Stimulated activated CD4-positive, alpha-beta T cell treated with anti-CD3 and anti-CD28 coated beads, Interleukin-4, amount 100 ng/mL, for 4 hours (primary cell): ENCODE results near the gene TJP1.
"Not testable (repeated sequence)": the region's sequence is repeated elsewhere in the genome, so short reads cannot be mapped to it uniquely, and the experiment has no call there.

Experiments
- DNase-seq, 2 experiments: peaks; one replicate each; pipeline ENCODE4 v3.0.0-alpha.2; 2020

TJP1 gene

DNA sequence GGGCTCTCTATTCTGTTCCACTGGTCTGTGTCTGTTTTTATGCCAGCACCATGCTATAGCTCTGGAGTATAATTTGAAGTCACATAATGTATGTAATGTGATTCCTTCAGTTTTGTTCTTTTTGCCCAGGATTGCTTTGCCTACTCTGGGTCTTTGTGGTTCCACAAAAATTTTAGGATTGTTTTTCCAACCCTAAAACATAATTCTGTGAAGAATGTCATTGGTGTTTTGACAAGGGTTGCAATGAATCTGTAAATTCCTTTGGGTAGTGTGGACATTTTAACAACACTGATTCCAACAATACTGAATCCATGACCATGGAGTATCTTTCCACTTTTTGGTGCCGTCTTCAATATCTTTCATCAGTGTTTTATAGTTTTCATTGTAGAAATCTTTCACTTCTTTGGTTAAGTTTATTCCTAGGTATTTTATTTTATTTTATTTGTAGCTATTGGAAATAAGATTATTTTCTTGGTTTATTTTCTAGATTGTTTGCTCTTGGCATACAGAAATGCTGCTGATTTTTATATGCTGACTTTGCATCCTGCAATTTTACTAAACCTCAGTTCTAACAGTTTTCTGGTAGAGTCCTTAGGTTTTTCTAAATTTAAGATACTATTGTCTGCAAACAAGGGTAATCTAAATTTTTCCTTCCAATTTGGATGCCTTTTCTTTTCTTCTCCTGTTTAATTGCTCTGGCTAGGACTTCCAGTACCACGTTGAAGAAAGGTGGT is 29.7 kb downstream of the TJP1 start:
- DNase-seq, result no peak

DNA sequence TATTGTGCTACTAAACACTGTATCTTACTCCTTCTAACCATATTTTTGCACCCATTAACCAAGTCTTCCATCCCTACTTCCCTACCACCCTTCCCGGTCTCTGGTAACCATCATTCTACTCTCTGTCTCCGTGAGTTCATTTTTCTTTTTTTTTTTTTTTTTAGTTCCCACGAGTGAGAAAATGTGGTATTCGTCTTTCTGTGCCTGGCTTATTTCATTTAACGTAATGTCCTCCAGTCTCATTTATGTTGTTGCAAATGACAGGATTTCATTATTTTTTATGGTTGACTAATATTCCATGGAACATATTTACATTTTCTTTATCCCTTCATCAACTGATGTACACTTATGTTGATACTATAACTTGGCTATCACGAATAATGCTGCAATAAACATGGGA is 31.7 kb downstream of the TJP1 start:
- no peak for DNase-seq

DNA sequence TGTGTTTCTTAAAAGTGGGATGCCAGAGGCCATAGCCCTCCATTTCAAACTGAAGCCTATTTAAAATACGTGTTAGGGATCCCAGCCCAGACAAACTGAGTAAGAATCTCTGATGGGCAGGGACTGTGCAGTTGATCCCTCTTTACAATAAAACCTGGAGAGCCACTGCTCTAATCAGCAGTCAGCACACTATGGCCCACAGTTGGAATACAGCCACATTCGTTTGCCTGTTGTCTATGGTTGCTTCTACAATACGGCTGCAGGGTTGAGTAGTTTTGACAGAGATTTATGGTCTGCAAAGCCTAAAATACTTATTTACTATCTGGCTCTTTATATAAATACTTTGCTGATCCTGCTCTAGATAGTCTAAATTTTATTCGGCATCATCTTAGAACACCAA is 32.4 kb downstream of the TJP1 start:
- no peak for DNase-seq

DNA sequence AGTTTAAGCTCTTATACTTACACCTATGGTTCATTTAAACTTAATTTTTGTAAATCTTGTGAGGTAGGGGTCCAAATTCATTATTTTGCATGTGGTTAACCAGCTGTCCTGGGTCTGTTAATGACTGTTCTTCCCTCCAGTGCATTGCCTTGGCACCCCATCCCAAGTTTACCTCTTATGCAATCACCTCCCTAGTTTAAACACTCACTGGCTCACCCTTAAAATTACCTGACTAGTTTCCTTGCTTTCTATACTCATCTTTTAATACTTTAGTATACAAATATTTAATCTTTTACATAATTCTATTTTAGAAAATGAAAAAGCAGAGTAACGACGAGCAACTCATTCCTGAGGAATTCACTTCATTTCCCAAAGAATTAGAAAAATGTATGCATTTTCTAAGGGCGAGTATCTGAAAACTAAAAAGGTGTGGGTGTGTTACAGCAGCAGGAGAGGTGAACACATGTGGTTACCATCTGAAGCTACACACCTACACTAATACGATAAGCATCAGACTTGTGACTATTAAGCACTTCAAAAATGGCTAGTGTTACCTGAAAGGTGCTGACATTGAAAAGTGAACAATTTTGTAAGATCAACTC is 33.7 kb downstream of the TJP1 start:
- DNase-seq, result no peak

DNA sequence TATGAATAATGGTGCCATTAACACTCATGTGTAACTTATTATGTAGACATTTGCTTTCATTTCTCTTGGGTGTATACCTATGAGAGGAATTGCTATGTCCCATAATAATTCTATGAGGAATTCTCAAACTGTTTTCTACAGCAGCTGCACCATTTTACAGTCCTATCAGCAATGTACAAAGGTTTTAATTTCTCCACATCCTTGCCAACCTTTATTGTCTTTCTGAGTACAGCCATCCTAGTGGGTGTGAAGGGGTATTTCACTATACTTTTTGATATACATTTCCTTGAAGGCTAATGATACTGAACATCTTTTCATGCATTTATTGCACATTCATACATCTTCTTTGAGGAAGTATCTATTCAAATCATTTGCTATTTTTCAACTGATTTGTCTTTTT is 34.5 kb downstream of the TJP1 start:
- DNase-seq, result no peak

DNA sequence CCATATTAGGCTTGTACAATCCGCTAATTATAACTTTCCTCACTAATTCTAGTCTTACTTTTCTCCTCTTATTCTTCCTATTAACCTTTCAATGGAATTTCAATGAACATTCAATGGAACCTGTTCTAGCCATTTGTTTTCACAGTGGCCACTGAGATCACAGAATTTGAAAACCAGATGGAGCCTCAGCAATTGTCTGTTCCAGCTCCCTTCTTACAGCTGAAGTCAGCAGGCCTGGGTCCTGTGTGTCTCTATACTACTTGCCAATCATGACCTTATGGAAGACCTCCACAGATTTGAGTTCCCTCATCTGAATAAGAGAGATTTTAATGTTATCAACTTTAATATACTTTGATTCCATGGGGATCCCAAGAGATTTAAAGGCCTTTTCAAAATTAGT is 36.6 kb downstream of the TJP1 start:
- no peak for DNase-seq

DNA sequence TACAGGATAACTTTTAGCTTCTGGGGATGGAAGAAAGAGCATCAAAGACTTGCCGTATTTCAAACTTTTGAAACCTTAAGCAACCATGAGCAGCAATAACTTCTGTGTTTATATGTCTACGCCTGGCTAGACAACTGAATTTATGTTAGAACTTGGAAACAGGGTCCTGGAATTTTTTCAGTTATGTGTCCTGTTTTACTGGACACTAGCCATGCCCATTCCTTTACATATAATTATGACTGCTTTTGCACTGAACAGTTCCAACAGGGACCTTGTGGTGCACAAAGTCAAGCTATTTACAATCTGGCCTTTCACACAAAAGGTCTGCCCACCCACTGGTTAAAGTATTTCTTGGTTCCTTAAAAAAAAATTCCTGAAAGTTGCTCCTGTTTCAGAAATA is 37.1 kb downstream of the TJP1 start:
- DNase-seq, result no peak

DNA sequence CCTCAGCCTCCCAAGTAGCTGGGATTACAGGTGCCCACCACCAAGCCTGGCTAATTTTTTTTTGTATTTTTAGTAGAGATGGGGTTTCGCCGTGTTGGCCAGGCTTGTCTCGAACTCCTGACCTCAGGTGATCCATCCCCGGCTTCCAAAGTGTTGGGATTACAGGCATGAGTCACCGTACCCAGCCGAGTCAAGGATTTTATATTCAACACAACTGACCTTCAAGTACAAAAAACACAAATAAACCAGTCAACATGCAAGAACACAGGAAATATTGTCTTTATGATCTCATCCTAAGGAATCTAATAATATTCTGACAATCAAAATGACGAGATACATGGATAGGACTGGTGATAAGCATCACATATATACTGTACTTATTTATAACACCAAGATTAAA is 37.9 kb downstream of the TJP1 start:
- no peak for DNase-seq

DNA sequence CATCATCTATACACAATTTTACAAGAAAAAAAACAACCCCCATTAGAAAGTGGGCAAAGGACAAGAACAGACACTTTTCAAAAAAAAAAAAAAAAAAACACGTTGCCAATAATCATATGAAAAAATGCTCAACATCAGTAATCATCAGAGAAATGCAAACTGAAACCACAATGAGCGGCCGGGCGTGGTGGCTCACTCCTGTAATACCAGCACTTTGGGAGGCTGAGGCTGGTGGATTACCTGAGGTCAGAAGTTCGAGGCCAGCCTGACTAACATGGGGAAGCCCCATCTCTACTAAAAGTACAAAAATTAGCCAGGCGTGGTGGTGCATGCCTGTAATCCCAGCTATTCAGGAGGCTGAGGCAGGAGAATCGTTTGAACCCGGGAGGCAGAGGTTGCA is 39.5 kb downstream of the TJP1 start:
- not testable (repeated sequence) for DNase-seq

DNA sequence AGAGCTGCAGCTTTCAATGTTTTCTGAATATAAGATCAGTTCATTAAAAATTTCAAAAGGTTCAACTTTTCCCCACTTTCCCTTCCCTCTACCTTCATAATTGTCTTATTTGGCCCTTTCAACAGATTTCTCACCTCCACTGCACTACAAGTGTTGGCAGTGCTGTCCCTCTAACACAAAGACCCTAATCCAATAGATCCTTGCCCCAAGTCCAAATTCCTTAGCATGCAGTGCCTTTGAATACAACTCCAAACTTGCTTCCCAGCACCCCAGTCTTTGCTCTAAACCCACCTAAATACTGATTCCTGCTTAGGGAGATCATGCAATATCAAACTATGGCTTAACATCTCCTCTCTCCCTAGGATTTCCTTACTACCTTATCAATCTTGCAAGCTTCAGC is 43.9 kb downstream of the TJP1 start:
- no peak for DNase-seq

DNA sequence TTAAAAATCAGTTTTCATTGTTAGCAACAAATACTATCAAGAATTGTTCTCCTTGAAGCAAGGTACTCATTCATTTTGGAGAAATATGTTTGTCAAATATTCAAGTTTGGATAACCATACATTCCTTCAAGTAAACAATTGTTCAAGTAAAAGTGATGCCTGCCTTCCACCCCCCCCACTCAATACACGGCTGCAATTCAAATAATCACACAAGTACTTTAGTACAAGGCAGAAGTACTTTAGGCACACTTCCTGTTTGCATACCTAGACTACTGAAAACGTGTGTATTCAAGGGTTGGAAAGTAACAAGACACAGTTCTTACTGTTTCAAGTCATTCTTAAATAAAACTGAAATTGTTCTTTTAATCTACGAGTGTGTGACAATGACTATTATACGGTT is 45.4 kb downstream of the TJP1 start:
- DNase-seq, result no peak

DNA sequence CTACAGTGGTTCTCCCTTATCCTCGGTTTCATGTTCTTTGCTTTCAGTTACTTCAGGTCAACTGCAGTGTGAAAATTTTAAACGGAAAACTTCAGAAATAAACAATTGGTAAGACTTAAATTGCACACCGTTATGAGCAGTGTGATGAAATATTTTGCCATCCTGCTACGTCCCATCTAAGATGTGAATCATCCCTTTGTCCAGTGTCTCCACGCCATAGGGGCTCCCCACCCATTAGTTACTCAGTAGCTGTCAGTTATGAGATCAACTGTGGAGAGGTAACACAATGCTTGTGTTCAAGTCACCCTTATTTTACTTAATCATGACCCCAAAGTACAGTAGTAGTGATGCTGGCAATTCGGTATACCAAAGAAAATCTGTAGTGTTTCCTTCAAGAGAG is 47.4 kb downstream of the TJP1 start:
- no peak for DNase-seq

DNA sequence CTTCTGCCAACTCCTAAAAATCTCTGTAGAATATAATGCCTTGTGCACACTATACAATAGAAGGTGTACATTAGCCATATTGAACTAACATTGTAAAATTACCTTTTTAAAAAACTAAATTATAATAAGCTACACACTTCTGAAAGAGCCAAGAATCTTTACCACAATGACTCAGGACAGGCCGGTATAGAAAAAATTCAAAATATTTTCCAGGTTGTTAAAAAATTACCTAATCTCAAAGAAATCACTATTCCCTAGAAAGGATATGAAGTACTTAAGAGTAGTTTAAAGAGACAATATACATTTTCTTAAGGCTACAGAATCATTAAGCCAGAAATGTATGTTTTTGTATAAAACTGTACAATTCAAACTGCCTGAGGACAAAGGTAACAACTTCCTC is 48.5 kb downstream of the TJP1 start:
- no peak for DNase-seq

DNA sequence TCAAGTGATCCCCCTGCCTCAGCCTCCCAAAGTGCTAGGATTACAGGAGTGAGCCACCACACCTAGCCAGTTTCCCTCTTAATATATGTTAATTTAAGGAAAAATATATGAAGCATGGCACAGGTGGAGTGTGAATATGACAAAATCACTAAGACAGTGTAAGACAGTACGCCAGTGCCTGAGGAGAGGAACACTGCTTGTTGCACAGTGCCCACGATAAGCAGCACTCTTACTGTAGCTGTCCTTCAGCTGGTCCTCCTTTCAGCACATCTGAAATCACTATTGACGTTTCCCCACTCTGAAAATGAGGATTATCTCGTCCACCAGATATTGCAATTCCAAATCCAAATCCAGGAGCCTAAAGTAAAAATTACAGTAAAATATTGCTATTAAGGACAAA is 49.3 kb downstream of the TJP1 start:
- no peak for DNase-seq

DNA sequence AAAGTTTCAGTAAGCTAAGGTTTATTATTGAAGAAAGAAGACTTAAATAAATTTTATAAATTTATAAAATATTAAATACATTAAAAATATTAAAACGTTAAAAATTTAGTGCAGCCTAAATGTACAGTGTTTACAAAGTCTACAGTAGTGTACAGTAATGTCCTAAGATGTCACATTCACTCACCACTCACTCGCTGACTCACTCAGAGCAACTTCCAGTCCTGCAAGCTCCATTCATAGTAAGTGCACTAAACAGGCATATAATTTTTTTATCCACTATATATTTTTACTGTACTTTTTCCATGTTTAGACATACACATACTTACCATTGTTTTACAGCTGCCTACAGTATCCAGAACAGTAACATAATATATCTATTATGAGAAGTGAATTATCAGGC is 51.5 kb downstream of the TJP1 start:
- no peak for DNase-seq

DNA sequence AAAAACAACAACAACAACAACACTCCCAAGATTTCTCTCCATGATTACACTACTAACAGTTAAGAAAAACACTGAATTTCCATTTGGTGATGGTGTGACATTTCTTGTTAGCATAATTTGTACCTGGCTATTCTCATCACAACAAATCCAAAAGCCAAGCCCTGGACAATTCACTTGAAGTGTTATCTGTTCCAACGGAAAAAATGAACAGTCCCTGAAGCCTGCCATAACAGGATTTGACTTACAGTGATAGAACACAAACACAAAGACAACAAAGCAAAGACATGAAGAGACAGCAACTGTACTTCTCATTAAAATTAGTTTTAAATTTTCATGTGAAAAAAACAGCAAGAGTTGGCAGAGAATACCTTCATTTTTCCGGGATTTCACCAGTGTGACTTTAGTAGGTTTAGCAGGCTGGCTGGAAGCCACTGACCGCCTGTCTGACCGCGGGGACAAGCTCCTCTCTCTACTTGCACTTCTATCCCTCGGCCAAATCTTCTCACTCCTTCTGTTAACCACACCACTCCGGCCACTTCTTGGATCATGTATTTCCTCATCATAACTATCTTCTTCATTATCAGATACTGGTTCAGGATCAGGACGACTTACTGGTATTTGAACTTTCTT is 56.3 kb downstream of the TJP1 start:
- DNase-seq, result no peak

DNA sequence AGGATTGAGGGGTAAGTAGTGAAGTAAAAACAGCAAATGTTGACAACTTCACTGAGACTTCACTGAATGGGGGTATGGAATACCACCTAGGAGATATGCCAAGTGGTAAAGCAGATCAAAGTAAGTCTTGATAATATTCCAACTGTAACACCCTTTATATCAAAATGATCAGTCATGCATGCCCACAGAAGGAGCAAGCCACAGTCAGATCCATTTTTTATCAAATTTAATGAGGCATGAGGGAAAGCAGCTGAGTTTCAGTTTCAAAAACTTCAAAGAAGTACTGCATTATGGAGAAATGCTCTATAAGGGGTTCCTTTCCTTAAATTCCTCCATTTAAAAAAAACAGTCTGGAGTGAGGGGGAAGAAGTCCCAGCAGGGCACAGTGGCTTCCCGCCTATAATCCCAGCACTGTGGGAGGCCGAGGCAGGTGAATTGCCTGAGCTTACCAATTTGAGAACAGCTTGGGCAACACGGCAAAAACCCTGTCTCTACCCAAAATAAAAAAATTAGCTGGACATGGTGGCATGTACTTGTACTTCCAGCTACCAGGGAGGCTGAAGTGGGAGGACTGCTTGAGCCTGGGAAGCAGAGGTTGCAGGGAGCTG is 56.9 kb downstream of the TJP1 start:
- no peak for DNase-seq

DNA sequence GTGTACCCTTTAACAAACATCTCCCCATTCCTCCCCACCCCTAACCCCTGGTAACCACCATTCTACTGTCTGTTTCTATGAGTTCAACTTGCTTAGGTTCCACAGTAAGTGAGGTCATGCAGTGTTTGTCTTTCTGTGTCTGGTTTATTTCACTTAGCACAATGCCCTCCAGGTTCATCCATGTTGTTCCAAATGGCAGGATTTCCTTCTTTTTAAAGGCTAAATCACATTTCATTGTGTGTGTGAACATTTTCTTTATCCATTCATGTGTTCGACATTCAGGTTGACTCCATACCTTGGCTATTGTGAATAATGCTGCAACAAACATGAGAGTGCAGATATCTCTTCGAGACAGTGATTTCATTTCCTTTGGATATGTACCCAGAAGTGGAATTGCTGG is 62.7 kb downstream of the TJP1 start:
- DNase-seq, result no peak

DNA sequence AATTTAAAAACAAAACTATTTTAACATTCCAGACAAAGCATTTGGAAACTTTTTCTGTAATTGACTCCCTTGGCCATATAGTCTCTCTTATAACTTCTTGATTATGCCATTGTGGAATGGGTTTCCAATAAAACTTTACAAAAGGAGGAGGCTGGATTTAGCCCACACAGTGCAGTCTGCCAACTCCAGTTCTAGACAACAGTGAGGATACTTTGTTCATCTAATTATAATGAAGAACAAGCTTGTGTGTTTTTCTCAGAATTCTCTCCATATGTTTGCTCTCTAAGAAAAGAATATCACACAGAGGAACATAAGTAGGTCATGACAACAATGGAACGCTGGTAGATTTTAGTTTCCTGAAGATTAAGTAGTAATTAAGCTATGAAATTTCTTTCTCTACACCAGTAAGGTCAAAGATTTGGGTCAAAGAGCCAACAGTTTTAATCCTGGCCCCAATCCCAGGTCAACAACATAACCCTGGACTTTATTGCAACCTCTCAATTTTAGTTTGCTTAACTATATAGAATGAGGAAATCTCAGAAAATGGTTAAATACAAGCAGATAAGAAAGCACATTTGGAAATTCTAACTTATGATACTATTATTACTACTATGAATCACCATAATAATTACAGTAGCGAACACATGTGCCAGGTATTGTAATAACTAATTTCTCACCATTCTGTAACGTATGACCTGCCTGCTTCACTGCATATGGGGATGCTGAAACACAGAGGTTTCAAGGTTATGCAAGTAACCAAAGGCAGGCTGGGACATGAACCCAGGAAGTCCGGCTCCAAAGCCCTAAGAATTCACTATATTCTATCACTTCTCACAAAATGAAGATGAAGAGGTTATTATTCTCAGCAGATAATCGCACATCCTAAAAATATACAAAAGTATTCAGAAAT is 65.7 kb downstream of the TJP1 start:
- no peak for DNase-seq

DNA sequence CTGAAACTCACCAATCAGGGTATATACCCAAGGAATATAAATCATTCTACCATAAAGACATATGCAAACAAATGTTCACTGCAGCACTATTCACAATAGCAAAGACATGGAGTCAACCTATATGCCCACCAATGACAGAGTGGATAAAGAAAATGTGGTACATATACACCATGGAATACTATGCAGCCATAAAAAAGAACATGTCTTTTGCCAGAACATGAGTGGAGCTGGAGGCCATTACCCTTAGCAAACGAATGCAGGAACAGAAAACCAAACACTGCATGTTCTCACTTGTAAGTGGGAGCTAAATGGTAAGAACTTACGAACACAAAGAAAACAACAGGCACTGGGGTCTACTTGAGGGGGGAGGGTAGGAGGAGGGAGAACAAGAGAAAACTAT is 68.3 kb downstream of the TJP1 start:
- not testable (repeated sequence) for DNase-seq

DNA sequence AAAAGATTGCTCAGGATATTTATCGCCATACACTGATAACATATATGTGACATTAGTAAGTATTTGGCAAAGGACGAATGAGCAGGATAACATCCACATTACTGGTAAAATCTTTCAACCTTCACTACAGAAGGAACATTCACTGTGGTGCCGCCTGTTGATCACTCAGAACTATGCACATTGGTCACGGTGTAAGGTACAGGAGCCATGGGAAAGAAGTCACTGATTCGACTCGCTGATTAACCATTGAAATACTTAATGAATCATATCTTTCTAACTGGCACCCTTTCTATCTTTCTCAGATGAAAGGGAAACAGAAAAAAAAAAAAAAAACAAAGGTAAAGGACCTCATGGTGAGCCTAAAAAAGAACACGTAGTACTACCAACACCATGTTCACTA is 68.8 kb downstream of the TJP1 start:
- no peak for DNase-seq

DNA sequence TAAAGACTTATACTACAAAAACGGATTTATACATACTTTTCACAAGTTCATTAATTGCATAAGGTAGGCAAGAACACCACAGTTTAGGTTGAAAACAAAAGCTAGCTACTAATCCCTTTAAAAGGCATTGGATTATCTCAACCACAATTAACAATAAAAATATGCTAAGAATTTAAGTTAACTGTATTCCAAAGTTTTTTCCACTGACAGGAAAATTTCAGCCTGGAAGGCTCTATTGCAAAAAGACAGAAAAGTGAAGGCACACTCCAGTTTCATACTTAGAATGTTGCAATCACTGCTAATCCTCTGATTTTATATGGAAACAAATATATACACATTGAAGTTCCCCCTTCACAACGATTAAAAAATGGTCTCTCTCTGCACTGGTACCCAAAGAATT is 71.5 kb downstream of the TJP1 start:
- DNase-seq, result no peak
